Measurements from ENCODE around the gene FNBP1. TPM values are rescaled to one million over a fixed set of nuclear protein-coding genes. Genes with fewer than 3 reads are reported as not detected.
A peak's percentile ranks its signal among the peaks of the same experiment; 100 is the strongest.

FNBP1 gene
- total and polyA plus RNA-seq, 2 of the 13 experiments (the other 11 are each of a cell fraction or from before 2014, with no cell fraction given): 5.4 to 19.5 TPM

- TF ChIP-seq ZNF407 (CRISPR knock-in tag; IDR thresholded peaks at IDR 0.05; ENCODE audit: not compliant biosample characterization): no peak
- TF ChIP-seq TEAD3 (CRISPR knock-in tag; optimal IDR thresholded peaks at IDR 0.05; ENCODE audit: borderline replicate concordance): peak; percentile 53
- TF ChIP-seq, protein P1, sequence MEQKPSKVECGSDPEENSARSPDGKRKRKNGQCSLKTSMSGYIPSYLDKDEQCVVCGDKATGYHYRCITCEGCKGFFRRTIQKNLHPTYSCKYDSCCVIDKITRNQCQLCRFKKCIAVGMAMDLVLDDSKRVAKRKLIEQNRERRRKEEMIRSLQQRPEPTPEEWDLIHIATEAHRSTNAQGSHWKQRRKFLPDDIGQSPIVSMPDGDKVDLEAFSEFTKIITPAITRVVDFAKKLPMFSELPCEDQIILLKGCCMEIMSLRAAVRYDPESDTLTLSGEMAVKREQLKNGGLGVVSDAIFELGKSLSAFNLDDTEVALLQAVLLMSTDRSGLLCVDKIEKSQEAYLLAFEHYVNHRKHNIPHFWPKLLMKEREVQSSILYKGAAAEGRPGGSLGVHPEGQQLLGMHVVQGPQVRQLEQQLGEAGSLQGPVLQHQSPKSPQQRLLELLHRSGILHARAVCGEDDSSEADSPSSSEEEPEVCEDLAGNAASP (CRISPR knock-in tag; IDR thresholded peaks at IDR 0.05; ENCODE audit: borderline replicate concordance): peak; percentile 36; the same call in 1 of the 2 replicates
- no peak for TF ChIP-seq KDM6A (CRISPR knock-in tag; IDR thresholded peaks at IDR 0.05; ENCODE audit: low read depth)
- TF ChIP-seq ZNF230 (CRISPR knock-in tag; IDR thresholded peaks at IDR 0.05): 0 out of 2 replicates have a peak, but pooled peaks have one; percentile 65
- TF ChIP-seq MEIS1 (CRISPR knock-in tag; IDR thresholded peaks at IDR 0.05; ENCODE audit: borderline replicate concordance): peak; percentile 70
- no peak for TF ChIP-seq BCL6 (CRISPR knock-in tag; IDR thresholded peaks at IDR 0.05)
- TF ChIP-seq JUN (CRISPR knock-in tag; IDR thresholded peaks at IDR 0.05): no peak
- peak; percentile 71 for TF ChIP-seq SAP130 (CRISPR knock-in tag; IDR thresholded peaks at IDR 0.05; ENCODE audit: low read depth)
- TF ChIP-seq ZNF362 (CRISPR knock-in tag; IDR thresholded peaks at IDR 0.05; ENCODE audit: borderline replicate concordance): peak; percentile 62
- TF ChIP-seq CREB3 (CRISPR knock-in tag; IDR thresholded peaks at IDR 0.05): no peak
- 0 out of 2 replicates have a peak, but pooled peaks have one; percentile 45 for TF ChIP-seq KLF12 (CRISPR knock-in tag; IDR thresholded peaks at IDR 0.05; ENCODE audit: borderline replicate concordance)
- TF ChIP-seq, protein P2, sequence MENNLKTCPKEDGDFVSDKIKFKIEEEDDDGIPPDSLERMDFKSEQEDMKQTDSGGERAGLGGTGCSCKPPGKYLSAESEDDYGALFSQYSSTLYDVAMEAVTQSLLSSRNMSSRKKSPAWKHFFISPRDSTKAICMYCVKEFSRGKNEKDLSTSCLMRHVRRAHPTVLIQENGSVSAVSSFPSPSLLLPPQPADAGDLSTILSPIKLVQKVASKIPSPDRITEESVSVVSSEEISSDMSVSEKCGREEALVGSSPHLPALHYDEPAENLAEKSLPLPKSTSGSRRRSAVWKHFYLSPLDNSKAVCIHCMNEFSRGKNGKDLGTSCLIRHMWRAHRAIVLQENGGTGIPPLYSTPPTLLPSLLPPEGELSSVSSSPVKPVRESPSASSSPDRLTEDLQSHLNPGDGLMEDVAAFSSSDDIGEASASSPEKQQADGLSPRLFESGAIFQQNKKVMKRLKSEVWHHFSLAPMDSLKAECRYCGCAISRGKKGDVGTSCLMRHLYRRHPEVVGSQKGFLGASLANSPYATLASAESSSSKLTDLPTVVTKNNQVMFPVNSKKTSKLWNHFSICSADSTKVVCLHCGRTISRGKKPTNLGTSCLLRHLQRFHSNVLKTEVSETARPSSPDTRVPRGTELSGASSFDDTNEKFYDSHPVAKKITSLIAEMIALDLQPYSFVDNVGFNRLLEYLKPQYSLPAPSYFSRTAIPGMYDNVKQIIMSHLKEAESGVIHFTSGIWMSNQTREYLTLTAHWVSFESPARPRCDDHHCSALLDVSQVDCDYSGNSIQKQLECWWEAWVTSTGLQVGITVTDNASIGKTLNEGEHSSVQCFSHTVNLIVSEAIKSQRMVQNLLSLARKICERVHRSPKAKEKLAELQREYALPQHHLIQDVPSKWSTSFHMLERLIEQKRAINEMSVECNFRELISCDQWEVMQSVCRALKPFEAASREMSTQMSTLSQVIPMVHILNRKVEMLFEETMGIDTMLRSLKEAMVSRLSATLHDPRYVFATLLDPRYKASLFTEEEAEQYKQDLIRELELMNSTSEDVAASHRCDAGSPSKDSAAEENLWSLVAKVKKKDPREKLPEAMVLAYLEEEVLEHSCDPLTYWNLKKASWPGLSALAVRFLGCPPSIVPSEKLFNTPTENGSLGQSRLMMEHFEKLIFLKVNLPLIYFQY (CRISPR knock-in tag; IDR thresholded peaks at IDR 0.05; ENCODE audit: borderline replicate concordance): peak; percentile 30; the same call in 1 of the 2 replicates
Observed at GRCh38 chr9:129885670-129886106, 157.3 kb downstream of the FNBP1 start (continued).
